Measurements from ENCODE around the gene BRD2. TPM values are rescaled to one million over a fixed set of nuclear protein-coding genes. Genes with fewer than 3 reads are reported as not detected.
A peak's percentile ranks its signal among the peaks of the same experiment; 100 is the strongest.

BRD2 gene
- total and polyA plus RNA-seq, 9 of the 15 experiments (the other 6 are each of a cell fraction or from before 2014, with no cell fraction given) = 19.0 to 252 (median 181) TPM

- TF ChIP-seq REST (IDR thresholded peaks at IDR 0.05; ENCODE audit: borderline replicate concordance) = peak; percentile 26; the same call in 1 of the 2 replicates
- no peak for TF ChIP-seq REST (CRISPR knock-in tag; IDR thresholded peaks at IDR 0.05; ENCODE audit: low read depth)
- no peak for TF ChIP-seq XRCC4 (IDR thresholded peaks at IDR 0.05; ENCODE audit: extremely low read depth, insufficient read depth, insufficient read length)
- TF ChIP-seq CBX1 (IDR thresholded peaks at IDR 0.05; ENCODE audit: low read depth) = no peak
- TF ChIP-seq KLF16 (IDR thresholded peaks at IDR 0.05) = peak; percentile 25; the same call in 1 of the 2 replicates
- no peak for TF ChIP-seq NR0B1 (IDR thresholded peaks at IDR 0.05; ENCODE audit: partially characterized antibody)
- no peak for TF ChIP-seq ELK3 (CRISPR knock-in tag; IDR thresholded peaks at IDR 0.05)
- TF ChIP-seq NEUROD1 (IDR thresholded peaks at IDR 0.05; ENCODE audit: borderline replicate concordance, low read depth, low read length, partially characterized antibody) = no peak
- TF ChIP-seq ZEB2 (IDR thresholded peaks at IDR 0.05) = peak; percentile 10; the same call in 1 of the 2 replicates
- TF ChIP-seq SMAD4 (CRISPR knock-in tag; conservative IDR thresholded peaks at IDR 0.05) = 0 out of 2 replicates have a peak, but pooled peaks have one; percentile 9
These were observed 973 bp upstream of the BRD2 start (continued) for GRCh38 chr6:32967151-32968091.

Measured in K562 (cell line).